ENCODE results near the gene RALGDS. TPM values are rescaled to one million over a fixed set of nuclear protein-coding genes. Genes with fewer than 3 reads are reported as not detected.

RALGDS gene
- polyA plus RNA-seq, 1 donor (not counting 4 experiments of a cell fraction or from before 2014, with no cell fraction given) = 22.6 TPM

DNA sequence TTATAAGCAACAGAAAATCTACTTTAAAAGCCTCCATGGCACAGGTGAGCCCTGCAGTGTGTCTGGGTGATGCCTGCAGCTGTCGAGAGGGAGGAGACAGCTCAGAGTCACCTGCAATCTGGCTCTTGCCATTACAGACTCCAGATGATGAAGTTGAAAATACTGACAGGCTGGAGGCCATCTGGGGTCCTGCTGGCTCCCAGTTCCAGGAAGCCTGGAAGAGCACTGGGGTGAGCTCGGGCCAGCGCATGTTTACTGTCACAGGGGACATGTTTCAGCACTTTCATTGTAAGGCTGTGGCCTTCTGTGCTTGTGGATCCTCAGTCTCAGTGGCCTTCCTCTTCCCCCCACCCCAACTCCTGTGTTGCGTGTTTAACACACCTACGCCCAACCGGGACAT, 30.9 kb downstream of the RALGDS start:
- no peak for FAIRE-seq
- dilution Hi-C loops (cut with MboI; ENCODE audit: extremely low pct_ligation_motif_present, low sequenced_read_pairs) = no loop called here
- H3K9ac ChIP-seq (ENCODE audit: control insufficient read depth, extremely low read depth, insufficient read depth, low read length) = no peak overlapping the region

DNA sequence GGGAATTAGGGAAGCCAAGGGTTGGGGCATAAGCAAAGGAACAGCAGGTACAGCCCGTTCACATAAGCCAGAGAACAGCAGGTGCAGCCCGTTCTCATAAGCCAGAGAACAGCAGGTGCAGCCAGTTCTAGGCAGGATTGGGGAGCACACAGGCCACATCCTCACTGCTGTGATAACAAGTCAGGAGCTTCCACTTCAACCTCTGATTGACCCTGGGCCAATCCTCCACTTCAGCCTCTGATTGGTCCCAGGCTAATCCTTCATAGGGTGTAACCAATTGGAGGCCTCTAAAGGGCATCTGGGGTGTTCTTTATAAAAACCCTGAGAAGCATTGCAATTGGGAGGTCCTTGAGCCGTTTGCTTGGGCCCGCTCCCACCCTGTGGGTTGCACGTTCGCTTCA, 31.8 kb downstream of the RALGDS start:
- dilution Hi-C loops (cut with MboI; ENCODE audit: extremely low pct_ligation_motif_present, low sequenced_read_pairs) = no loop called here
- H3K9ac ChIP-seq (ENCODE audit: control insufficient read depth, extremely low read depth, insufficient read depth, low read length) = no peak overlapping the region
- H3K4me2 ChIP-seq (ENCODE audit: control insufficient read depth, extremely low read depth, insufficient read depth, low read depth, low read length) = no peak overlapping the region
- H2AFZ ChIP-seq (ENCODE audit: control insufficient read depth, low read length) = no peak overlapping the region
- no peak for TF ChIP-seq EZH2 (IDR thresholded peaks at IDR 0.05; ENCODE audit: low read length)
- TF ChIP-seq, protein P1, sequence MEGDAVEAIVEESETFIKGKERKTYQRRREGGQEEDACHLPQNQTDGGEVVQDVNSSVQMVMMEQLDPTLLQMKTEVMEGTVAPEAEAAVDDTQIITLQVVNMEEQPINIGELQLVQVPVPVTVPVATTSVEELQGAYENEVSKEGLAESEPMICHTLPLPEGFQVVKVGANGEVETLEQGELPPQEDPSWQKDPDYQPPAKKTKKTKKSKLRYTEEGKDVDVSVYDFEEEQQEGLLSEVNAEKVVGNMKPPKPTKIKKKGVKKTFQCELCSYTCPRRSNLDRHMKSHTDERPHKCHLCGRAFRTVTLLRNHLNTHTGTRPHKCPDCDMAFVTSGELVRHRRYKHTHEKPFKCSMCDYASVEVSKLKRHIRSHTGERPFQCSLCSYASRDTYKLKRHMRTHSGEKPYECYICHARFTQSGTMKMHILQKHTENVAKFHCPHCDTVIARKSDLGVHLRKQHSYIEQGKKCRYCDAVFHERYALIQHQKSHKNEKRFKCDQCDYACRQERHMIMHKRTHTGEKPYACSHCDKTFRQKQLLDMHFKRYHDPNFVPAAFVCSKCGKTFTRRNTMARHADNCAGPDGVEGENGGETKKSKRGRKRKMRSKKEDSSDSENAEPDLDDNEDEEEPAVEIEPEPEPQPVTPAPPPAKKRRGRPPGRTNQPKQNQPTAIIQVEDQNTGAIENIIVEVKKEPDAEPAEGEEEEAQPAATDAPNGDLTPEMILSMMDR (optimal IDR thresholded peaks at IDR 0.05 in 1 of 3, IDR thresholded peaks at IDR 0.05 in 1 of 3, conservative IDR thresholded peaks at IDR 0.05 in 1 of 3; ENCODE audit: extremely low read depth in 1 of 3, insufficient read depth in 2 of 3, low read length in 3 of 3) = no peak
- H3K36me3 ChIP-seq (ENCODE audit: control insufficient read depth in 2 of 2, extremely low read depth in 1 of 2, insufficient read depth in 2 of 2, low read length in 2 of 2) = no peaks in the 10 kb centered on the region
- FAIRE-seq = no peak
- no peaks in the 10 kb centered on the region for H3K9me1 ChIP-seq (ENCODE audit: control insufficient read depth, extremely low read depth, insufficient read depth, low read length)
- H3K9me3 ChIP-seq (ENCODE audit: control insufficient read depth, low read depth, low read length) = no peaks in the 10 kb centered on the region
- H3K79me2 ChIP-seq (ENCODE audit: control insufficient read depth, insufficient read depth, low read length) = no peaks in the 10 kb centered on the region
- no peak overlapping the region for H3K4me3 ChIP-seq (ENCODE audit: control insufficient read depth in 2 of 3, extremely low read depth in 1 of 3, insufficient read depth in 2 of 3, low read depth in 1 of 3, low read length in 3 of 3)
- no peak overlapping the region for H3K27ac ChIP-seq (ENCODE audit: control insufficient read depth, insufficient read depth, low read length)
- DNase-seq (ENCODE audit: low read depth, low spot score) = no peak
- no peaks in the 10 kb centered on the region for H3K27me3 ChIP-seq (ENCODE audit: control insufficient read depth, extremely low read depth, insufficient read depth, low read length)
- H3K4me1 ChIP-seq (ENCODE audit: control insufficient read depth, extremely low read depth, insufficient read depth, low read length) = no peaks in the 10 kb centered on the region
- H4K20me1 ChIP-seq (ENCODE audit: control insufficient read depth, extremely low read depth, insufficient read depth, low read length) = no peaks in the 10 kb centered on the region

More for the DNA sequence above, 30.9 kb downstream of the RALGDS start:
- H3K36me3 ChIP-seq (ENCODE audit: control insufficient read depth in 2 of 2, extremely low read depth in 1 of 2, insufficient read depth in 2 of 2, low read length in 2 of 2) = no peaks in the 10 kb centered on the region
- H3K4me1 ChIP-seq (ENCODE audit: control insufficient read depth, extremely low read depth, insufficient read depth, low read length) = no peaks in the 10 kb centered on the region
- H2AFZ ChIP-seq (ENCODE audit: control insufficient read depth, low read length) = no peak overlapping the region
- H3K9me3 ChIP-seq (ENCODE audit: control insufficient read depth, low read depth, low read length) = no peaks in the 10 kb centered on the region
- H3K27me3 ChIP-seq (ENCODE audit: control insufficient read depth, extremely low read depth, insufficient read depth, low read length) = no peaks in the 10 kb centered on the region
- no peak overlapping the region for H3K4me2 ChIP-seq (ENCODE audit: control insufficient read depth, extremely low read depth, insufficient read depth, low read depth, low read length)
- no peak for TF ChIP-seq EZH2 (IDR thresholded peaks at IDR 0.05; ENCODE audit: low read length)
- TF ChIP-seq, protein P1 (optimal IDR thresholded peaks at IDR 0.05 in 1 of 3, IDR thresholded peaks at IDR 0.05 in 1 of 3, conservative IDR thresholded peaks at IDR 0.05 in 1 of 3; ENCODE audit: extremely low read depth in 1 of 3, insufficient read depth in 2 of 3, low read length in 3 of 3) = no peak
- no peaks in the 10 kb centered on the region for H3K9me1 ChIP-seq (ENCODE audit: control insufficient read depth, extremely low read depth, insufficient read depth, low read length)
- H3K27ac ChIP-seq (ENCODE audit: control insufficient read depth, insufficient read depth, low read length) = no peak overlapping the region
- DNase-seq (ENCODE audit: low read depth, low spot score) = no peak
- H3K79me2 ChIP-seq (ENCODE audit: control insufficient read depth, insufficient read depth, low read length) = no peaks in the 10 kb centered on the region
- no peaks in the 10 kb centered on the region for H4K20me1 ChIP-seq (ENCODE audit: control insufficient read depth, extremely low read depth, insufficient read depth, low read length)
- no peak overlapping the region for H3K4me3 ChIP-seq (ENCODE audit: control insufficient read depth in 2 of 3, extremely low read depth in 1 of 3, insufficient read depth in 2 of 3, low read depth in 1 of 3, low read length in 3 of 3)
